Right lobe of liver (tissue), 6 donors: ENCODE results near the gene ACO1. TPM values are rescaled to one million over a fixed set of nuclear protein-coding genes. Genes with fewer than 3 reads are reported as not detected.

Source experiments
- ATAC-seq, 4 donors: fragments of 200-7000 bp; cut with Tn5 transposase; one replicate each; pipeline ENCODE4 v1.9.1; 2020; ENCODE audit warnings: mild to moderate bottlenecking in 4 of 4, moderate library complexity in 4 of 4
- DNase-seq, 3 donors: peaks; one replicate each; pipeline ENCODE4 v3.0.0-alpha.2; 2020
- H3K27ac ChIP-seq, 3 donors: fragments of 200-600 bp; one replicate each; pipeline ENCODE4 v1.8.0; 2022
- H3K27me3 ChIP-seq, 2 donors: fragments of 200-600 bp; one replicate each; pipeline ENCODE4 v1.8.0; 2022
- H3K36me3 ChIP-seq, 4 donors: fragments of 200-600 bp; sonication (generic) in 1 of 4; one replicate each; pipeline versions ENCODE4 v1.5.1 to v1.8.0; 2017 to 2022; ENCODE audit warnings: control low read depth in 1 of 4
- H3K4me1 ChIP-seq, 4 donors: fragments of 200-600 bp; sonication (generic) in 1 of 4; one replicate each; pipeline versions ENCODE4 v1.5.1 to v1.8.0; 2017 to 2022; ENCODE audit warnings: control low read depth in 1 of 4
- H3K4me3 ChIP-seq, 3 donors: fragments of 200-600 bp; one replicate each; pipeline ENCODE4 v1.8.0; 2022
- H3K9me3 ChIP-seq, 4 donors: fragments of 200-600 bp; sonication (generic) in 1 of 4; one replicate each; pipeline versions ENCODE4 v1.5.1 to v1.8.0; 2017 to 2022; ENCODE audit warnings: control low read depth in 1 of 4
- POLR2A ChIP-seq: fragments of 450-650 bp; IDR thresholded peaks from one replicate; pipeline ENCODE4 v1.6.1; 2017; ENCODE audit warnings: antibody characterized with exemption, mild to moderate bottlenecking
- WGBS: methylation state at CpG from one replicate; pipeline ENCODE4 v1.1.6; 2018; ENCODE audit warnings: low coverage, low lambda C conversion rate; ENCODE audit not compliant: insufficient coverage; ENCODE audit errors: missing lambda C conversion rate; 5-methylcytosine and 5-hydroxymethylcytosine counted together
- intact Hi-C, 2 donors: fragments of 100-400 bp; cut with DNase I; formaldehyde crosslinking; loops; one replicate each; pipeline versions ENCODE4 v1.11.2 to v1.14.1; 2022
- total RNA-seq, 6 experiments: library from RNA; depleted of rRNA in 2 of 6; stranded (reverse); fragments of >200 nt in 2 of 6; fragmentation: NEBNext Ultra II Directional in 3 of 6; extraction: Animal tissue kit (Norgen Biotek cat#: 25700) in 3 of 6; gene quantifications; one replicate each; pipeline versions ENCODE4 v1.1.0 to v1.2.4, GENCODE V29; 2016 to 2023
- TF ChIP-seq, protein P1 (sequence below), 4 donors: fragments of 200-600 bp in 3 of 4; fragments of 450-650 bp in 1 of 4; IDR thresholded peaks; one replicate each; pipeline versions ENCODE4 v1.5.1 to v1.8.0; 2016 to 2022; ENCODE audit warnings: antibody characterized with exemption in 4 of 4, mild to moderate bottlenecking in 2 of 4
- donor health status: DM: no; HTN: yes; CAD: no.
- donor health status: DM: no; HTN: no; CAD: no.
- donor health status: DM: no; HTN: no; CAD: no.
- donor health status: DM: no; HTN: yes; CAD: no.
- donor health status: DM: no; HTN: yes; CAD: no.

The ACO1 gene
- total RNA-seq, 6 experiments from 2014 or later, result 75.4 to 108 (median 98.1) TPM

DNA sequence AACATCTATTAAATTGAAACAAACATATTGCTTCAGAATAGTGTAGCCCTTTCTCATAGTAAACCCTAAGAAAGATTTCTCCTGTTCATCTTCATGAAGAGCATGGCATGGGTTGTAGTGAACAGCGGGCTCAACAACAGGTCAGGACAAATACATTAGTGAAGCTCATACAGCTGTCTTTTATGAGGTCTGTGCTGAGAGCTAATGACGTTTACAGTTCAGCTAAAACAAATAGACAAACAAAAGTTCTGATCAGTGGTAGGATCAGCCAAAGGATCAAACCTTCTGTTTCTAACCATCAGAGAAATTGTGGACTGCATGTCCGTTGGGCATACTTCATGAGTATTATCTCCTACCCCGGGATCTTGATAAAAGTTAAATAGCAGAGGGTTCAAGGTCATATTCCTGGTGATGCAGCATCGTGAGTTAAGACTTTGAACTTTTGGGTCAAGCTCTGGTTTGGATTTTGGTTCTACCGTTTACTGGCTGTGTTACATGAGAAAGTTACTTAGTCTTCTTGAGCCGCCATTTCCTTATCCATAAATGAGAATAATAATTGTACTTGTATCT, 37.9 kb downstream of the ACO1 start:
- WGBS, result 32% methylated on average over 7 of the region's 7 CpGs
- ATAC-seq, result peak; percentile 45 to 75 (median 62)
- no peak overlapping the region for H3K4me3 ChIP-seq
- H3K27ac ChIP-seq, result peak overlapping the region; percentile 24 to 85 (median 66)
- intact Hi-C loops, result loop anchor here in 1 of 2 donors (5.0 kb wide), 1 partner anchor 35 kb away; no protein-coding TSS in a partner anchor
- no peaks in the 10 kb centered on the region for H3K9me3 ChIP-seq
- TF ChIP-seq, protein P1, sequence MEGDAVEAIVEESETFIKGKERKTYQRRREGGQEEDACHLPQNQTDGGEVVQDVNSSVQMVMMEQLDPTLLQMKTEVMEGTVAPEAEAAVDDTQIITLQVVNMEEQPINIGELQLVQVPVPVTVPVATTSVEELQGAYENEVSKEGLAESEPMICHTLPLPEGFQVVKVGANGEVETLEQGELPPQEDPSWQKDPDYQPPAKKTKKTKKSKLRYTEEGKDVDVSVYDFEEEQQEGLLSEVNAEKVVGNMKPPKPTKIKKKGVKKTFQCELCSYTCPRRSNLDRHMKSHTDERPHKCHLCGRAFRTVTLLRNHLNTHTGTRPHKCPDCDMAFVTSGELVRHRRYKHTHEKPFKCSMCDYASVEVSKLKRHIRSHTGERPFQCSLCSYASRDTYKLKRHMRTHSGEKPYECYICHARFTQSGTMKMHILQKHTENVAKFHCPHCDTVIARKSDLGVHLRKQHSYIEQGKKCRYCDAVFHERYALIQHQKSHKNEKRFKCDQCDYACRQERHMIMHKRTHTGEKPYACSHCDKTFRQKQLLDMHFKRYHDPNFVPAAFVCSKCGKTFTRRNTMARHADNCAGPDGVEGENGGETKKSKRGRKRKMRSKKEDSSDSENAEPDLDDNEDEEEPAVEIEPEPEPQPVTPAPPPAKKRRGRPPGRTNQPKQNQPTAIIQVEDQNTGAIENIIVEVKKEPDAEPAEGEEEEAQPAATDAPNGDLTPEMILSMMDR (IDR thresholded peaks at IDR 0.05), result no peak
- TF ChIP-seq POLR2A, result no peak
- H3K36me3 ChIP-seq, result peaks cover 0 to 41% (median 11%) of the 10 kb centered on the region in 4 donors
- no peaks in the 10 kb centered on the region for H3K27me3 ChIP-seq
- no peak for DNase-seq
- peaks cover 0 to 35% (median 17%) of the 10 kb centered on the region in 4 donors for H3K4me1 ChIP-seq

DNA sequence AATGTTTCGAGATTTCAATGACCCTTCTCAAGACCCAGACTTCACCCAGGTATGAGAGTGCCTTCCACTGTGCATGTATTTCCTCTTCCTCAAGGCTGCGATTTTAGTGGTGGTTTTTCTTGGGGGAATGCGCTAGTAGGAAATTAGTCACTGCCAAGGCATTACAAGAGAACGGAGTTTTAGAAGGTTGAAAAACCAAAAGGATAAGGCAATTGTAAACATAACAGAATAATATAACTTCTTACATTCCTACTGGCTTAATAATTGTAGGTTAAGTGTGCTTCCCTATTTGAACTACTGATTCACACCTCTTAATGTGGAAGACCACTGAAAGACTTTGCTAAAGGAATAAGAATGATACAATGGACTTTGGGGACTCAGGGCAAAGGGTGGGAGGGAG, 38.9 kb downstream of the ACO1 start:
- 81% methylated on average over 4 of the region's 4 CpGs for WGBS
- no peak for ATAC-seq
- Histone ChIP-seq H3K36me3 (peaks cover 0 to 32% (median 10%) of the 10 kb centered on the region in 4 donors), H3K4me1 (peaks cover 0 to 44% (median 20%) of the 10 kb centered on the region in 4 donors), H3K9me3 (no peaks in the 10 kb centered on the region), H3K4me3 (no peak overlapping the region), H3K27me3 (no peaks in the 10 kb centered on the region), H3K27ac (peak overlapping the region in 2 of 3 donors; percentile 66 to 85)
- DNase-seq, result no peak
- TF ChIP-seq, protein P1 (IDR thresholded peaks at IDR 0.05), result no peak
- no peak for TF ChIP-seq POLR2A
- intact Hi-C loops, result loop anchor here in 1 of 2 donors (5.0 kb wide), 1 partner anchor 36 kb away; no protein-coding TSS in a partner anchor

DNA sequence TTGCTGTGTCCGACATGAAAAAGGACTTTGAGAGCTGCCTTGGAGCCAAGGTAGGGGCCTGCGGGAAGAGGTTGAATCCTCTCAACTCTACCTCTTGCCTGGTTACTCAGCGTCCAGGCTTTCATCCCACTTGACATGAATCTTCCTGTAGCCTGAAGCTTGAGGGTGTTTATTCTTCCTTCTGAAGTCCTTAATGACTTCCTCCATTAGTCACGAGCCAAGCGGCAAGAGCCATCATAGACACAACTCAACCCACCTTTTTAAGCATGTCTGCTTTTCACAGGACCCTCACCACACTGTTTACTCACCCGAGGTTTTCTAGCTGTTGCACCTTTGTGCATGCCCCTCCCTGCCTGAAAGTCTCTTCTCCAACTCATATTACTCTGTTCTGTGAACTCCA, 40.2 kb downstream of the ACO1 start:
- ATAC-seq (no peak), DNase-seq (no peak)
- peak overlapping the region; percentile 17 to 89 (median 85) for H3K27ac ChIP-seq
- H3K36me3 ChIP-seq, result peaks cover 0 to 22% (median 7%) of the 10 kb centered on the region in 4 donors
- 91% methylated on average over 6 of the region's 6 CpGs for WGBS
- no peak overlapping the region for H3K4me3 ChIP-seq
- H3K4me1 ChIP-seq, result peaks cover 0 to 45% (median 20%) of the 10 kb centered on the region in 4 donors
- TF ChIP-seq, protein P1 (IDR thresholded peaks at IDR 0.05), result no peak
- TF ChIP-seq POLR2A, result no peak
- intact Hi-C loops, result loop anchor here in 1 of 2 donors (5.0 kb wide), 1 partner anchor 37 kb away; no protein-coding TSS in a partner anchor
- no peaks in the 10 kb centered on the region for H3K27me3 ChIP-seq
- H3K9me3 ChIP-seq, result no peaks in the 10 kb centered on the region

DNA sequence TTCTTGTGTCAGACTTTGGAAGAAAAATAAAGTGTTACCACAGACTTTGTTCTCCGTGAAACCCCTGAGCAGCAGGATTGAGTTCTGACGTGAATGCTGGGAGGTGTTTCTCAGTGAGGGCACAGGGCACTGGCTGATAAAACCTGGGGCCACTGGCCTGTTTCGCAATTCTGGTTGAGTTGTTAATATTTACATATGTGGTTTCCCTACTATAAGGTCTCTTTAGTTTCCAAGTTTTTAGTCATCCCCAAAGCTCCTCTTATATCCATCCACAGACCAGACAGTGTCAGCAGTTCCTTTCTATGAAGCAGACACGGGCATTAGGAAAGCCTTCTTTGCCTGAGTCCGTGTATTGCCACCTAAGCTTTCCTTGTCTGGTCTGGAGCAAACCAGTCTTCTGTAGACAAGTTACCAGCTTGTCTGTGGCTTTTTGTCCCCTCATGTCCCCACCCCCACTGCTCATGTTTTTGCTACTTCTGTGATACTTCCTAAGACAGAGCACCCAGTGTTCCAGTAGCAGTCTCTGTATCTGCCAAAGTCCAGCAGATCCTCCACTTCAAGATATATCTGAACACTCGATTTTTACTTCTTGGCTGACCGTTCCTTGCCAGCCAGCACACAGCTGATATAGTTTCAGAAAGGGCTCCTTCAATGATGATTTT, 42.0 kb downstream of the ACO1 start:
- peak; percentile 74 to 92 (median 85) for DNase-seq
- peak overlapping the region; percentile 77 to 89 (median 85) for H3K27ac ChIP-seq
- WGBS, result 27% methylated on average over 7 of the region's 7 CpGs
- peaks cover 0 to 35% (median 9%) of the 10 kb centered on the region in 4 donors for H3K36me3 ChIP-seq
- peak; percentile 67 to 91 (median 82) for ATAC-seq
- no peaks in the 10 kb centered on the region for H3K9me3 ChIP-seq
- TF ChIP-seq POLR2A, result peak; percentile 19
- TF ChIP-seq, protein P1 (IDR thresholded peaks at IDR 0.05), result no peak
- H3K4me1 ChIP-seq, result peaks cover 0 to 44% (median 20%) of the 10 kb centered on the region in 4 donors
- intact Hi-C loops, result no loop called here
- H3K27me3 ChIP-seq, result no peaks in the 10 kb centered on the region
- peak overlapping the region in 2 of 3 donors; percentile 2 to 22 for H3K4me3 ChIP-seq
